Nephron (organoid): ENCODE measurements around the gene CLEC16A.

Experiments
- H3K27ac Mint-ChIP-seq, 3 experiments: 2 replicates each; pipeline ENCODE4 v1.8.0; 2020; ENCODE audit warnings: mixed read lengths in 3 of 3, mild to moderate bottlenecking in 2 of 3, moderate library complexity in 1 of 3
- H3K27me3 Mint-ChIP-seq: 2 replicates; pipeline ENCODE4 v1.8.0; 2021; ENCODE audit warnings: low read depth, mild to moderate bottlenecking, moderate library complexity, mixed read lengths
- H3K36me3 Mint-ChIP-seq: 2 replicates; pipeline ENCODE4 v1.8.0; 2020; ENCODE audit warnings: low read depth, mixed read lengths
- H3K4me1 Mint-ChIP-seq: 2 replicates; pipeline ENCODE4 v1.8.0; 2020; ENCODE audit warnings: mixed read lengths
- H3K4me3 Mint-ChIP-seq, 3 experiments: 2 replicates each; pipeline ENCODE4 v1.8.0; 2020; ENCODE audit warnings: mild to moderate bottlenecking in 3 of 3, mixed read lengths in 3 of 3, moderate library complexity in 2 of 3
- H3K9me3 Mint-ChIP-seq: 2 replicates; pipeline ENCODE4 v1.8.0; 2020; ENCODE audit warnings: mixed read lengths
- TF ChIP-seq, protein P1 (sequence below), 3 experiments: fragments of 200-600 bp; sonication (generic); IDR thresholded peaks; one replicate each; pipeline ENCODE4 v1.5.0; 2021; ENCODE audit warnings: antibody characterized with exemption in 3 of 3; ENCODE audit not compliant: unreplicated experiment in 3 of 3

The CLEC16A gene

DNA sequence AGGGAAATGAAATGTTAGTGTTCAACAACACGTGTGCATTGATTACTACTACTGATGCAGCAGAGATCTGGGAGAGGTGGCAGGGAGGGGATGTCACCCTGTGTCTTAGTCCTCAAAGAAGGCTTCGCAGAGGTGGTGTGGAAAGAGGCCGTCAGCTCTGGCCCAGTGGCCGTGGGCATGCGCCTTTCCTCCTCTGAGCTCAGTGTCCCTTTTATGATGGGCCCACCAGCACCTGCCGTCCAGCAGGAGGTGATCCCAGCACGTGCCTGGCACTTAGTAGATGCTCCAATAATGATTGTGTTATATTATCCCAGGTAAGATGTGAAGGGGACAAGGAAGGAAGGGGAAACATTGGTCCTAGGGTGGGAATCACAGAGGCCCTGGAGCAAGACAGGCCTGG lies 106.2 kb downstream of the CLEC16A start:
- H3K27me3 Mint-ChIP-seq = no peaks in the 10 kb centered on the region
- peaks cover 67% of the 10 kb centered on the region for H3K4me1 Mint-ChIP-seq
- H3K4me3 Mint-ChIP-seq = no peak overlapping the region
- H3K36me3 Mint-ChIP-seq = peaks cover 40% of the 10 kb centered on the region
- H3K27ac Mint-ChIP-seq = peak overlapping the region in 2 of 3 experiments; percentile 55 to 64
- TF ChIP-seq, protein P1, sequence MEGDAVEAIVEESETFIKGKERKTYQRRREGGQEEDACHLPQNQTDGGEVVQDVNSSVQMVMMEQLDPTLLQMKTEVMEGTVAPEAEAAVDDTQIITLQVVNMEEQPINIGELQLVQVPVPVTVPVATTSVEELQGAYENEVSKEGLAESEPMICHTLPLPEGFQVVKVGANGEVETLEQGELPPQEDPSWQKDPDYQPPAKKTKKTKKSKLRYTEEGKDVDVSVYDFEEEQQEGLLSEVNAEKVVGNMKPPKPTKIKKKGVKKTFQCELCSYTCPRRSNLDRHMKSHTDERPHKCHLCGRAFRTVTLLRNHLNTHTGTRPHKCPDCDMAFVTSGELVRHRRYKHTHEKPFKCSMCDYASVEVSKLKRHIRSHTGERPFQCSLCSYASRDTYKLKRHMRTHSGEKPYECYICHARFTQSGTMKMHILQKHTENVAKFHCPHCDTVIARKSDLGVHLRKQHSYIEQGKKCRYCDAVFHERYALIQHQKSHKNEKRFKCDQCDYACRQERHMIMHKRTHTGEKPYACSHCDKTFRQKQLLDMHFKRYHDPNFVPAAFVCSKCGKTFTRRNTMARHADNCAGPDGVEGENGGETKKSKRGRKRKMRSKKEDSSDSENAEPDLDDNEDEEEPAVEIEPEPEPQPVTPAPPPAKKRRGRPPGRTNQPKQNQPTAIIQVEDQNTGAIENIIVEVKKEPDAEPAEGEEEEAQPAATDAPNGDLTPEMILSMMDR (IDR thresholded peaks at IDR 0.05; ENCODE audit: unreplicated experiment in 3 of 3) = no peak
- H3K9me3 Mint-ChIP-seq = no peaks in the 10 kb centered on the region

DNA sequence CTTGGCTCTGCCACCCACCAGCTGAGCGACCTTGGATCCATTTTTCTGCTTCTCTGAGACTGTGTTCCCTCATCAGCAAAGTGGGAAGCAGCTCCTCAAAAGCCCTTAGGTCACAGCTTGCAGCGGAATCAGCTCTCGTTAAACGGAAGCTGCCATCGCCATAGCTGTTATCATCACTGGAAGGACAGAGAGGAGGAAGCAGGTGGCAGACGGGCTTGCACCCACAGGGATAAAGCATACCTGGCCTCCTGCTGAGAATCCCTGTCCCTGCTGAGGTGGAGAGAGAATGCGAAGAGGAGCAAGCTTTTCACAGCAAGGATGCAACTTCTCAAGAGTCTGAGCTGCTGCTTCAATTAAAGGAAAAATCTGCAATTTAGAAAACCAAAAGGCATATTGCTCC lies 106.6 kb downstream of the CLEC16A start:
- Mint-ChIP-seq H3K4me3 (no peak overlapping the region), H3K4me1 (peaks cover 67% of the 10 kb centered on the region), H3K9me3 (no peaks in the 10 kb centered on the region), H3K27me3 (no peaks in the 10 kb centered on the region), H3K27ac (peak overlapping the region in 2 of 3 experiments; percentile 9 to 77), H3K36me3 (peaks cover 36% of the 10 kb centered on the region)
- TF ChIP-seq, protein P1 (IDR thresholded peaks at IDR 0.05; ENCODE audit: unreplicated experiment in 3 of 3) = no peak

DNA sequence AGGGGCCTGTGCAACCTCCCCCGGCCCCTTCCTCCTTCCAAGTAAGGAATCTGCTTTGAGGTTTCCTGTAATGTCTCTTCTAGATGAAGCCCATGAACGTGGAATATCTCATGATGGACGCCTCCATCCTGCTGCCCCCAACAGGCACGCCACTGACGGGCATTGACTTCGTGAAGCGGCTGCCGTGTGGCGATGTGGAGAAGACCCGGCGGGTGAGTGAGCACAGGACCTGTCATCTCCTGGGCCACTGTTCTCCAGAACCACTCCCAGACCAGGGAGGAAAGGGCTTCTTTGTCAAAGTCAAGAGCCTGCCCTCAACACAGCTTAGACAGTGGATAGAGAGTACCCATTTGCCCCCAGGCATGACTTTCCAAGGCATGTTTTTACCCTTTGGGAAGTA lies 107.1 kb downstream of the CLEC16A start:
- no peak overlapping the region for H3K4me3 Mint-ChIP-seq
- TF ChIP-seq, protein P1 (IDR thresholded peaks at IDR 0.05; ENCODE audit: unreplicated experiment in 3 of 3) = no peak
- H3K9me3 Mint-ChIP-seq = no peaks in the 10 kb centered on the region
- no peaks in the 10 kb centered on the region for H3K27me3 Mint-ChIP-seq
- H3K36me3 Mint-ChIP-seq = peaks cover 37% of the 10 kb centered on the region
- H3K4me1 Mint-ChIP-seq = peaks cover 67% of the 10 kb centered on the region
- peak overlapping the region in 2 of 3 experiments; percentile 9 to 77 for H3K27ac Mint-ChIP-seq

DNA sequence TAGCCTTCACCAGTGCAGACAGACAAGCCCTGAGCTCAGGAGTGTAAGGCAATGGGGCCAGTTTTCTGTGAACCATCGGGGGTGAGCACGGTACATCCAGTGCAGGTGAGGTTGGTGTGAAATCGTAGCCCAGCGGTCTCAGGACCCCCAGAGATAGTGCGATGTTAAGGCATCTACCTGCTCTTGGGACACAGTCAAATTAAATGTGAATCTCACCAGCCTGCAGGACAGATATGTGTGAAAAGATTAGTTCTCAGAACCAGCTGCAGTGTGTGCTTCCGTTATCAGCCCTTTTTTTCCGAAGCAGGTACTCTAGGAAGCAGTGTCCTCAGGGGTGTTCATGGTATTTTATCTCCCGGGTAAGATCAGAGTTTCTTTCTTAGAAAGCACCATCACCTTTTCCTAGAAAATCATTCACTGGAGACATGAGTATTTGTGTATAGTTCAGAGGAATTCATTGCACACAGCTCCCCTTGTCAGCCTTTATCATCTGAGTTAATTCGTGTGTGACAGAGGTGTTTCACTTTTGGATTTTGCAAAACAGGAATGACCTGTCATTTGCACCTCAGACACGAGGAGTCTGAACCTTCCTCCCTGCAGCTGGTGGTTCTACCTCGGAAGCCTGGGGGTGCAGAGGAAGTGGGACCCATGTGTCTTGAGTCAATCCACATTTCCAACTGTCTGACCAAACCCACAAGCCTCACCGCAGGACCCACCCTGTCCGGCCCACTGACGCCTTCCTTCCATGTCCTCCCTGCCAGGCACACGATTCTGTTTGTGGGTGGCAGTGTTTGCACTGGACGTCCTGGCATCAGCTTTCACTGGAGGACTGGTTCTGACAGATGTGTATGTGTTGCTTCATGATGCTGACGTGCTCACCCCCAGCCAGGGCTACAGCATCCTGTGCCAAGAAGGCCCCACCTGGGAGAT lies 107.8 kb downstream of the CLEC16A start:
- H3K4me1 Mint-ChIP-seq = peaks cover 67% of the 10 kb centered on the region
- no peaks in the 10 kb centered on the region for H3K9me3 Mint-ChIP-seq
- H3K27me3 Mint-ChIP-seq = no peaks in the 10 kb centered on the region
- TF ChIP-seq, protein P1 (IDR thresholded peaks at IDR 0.05; ENCODE audit: unreplicated experiment in 3 of 3) = no peak
- H3K4me3 Mint-ChIP-seq = no peak overlapping the region
- H3K36me3 Mint-ChIP-seq = peaks cover 40% of the 10 kb centered on the region
- peak overlapping the region in 2 of 3 experiments; percentile 21 to 77 for H3K27ac Mint-ChIP-seq

DNA sequence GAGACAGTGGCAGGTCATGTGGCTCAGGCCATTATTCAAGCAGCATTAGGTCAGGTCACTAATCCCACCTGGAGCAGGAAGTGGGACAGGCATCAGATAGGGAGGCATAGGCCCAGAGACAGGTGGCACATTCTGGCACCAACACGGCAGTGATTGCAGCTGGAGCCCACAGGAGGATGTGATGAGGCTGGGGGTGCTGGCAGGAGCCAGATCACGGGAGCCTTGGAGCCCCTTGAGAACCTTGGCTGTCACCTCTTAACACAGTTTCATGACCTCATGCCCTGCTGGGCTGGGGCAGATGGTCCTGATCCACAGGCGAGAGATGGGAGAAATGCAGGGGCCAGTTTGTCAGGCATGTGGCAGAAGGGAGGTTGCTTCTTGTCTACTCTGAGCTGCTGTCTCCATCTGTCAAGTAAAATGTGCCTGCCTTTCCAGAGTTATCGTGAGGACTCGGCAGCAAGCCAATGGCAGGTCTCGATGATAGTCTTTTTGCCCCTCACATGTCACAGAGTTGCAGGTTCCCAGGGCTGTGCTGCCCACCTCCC lies 109.6 kb downstream of the CLEC16A start:
- Mint-ChIP-seq H3K9me3 (no peaks in the 10 kb centered on the region), H3K27ac (peak overlapping the region in 2 of 3 experiments; percentile 97 to 100), H3K36me3 (peaks cover 35% of the 10 kb centered on the region), H3K4me1 (peaks cover 64% of the 10 kb centered on the region), H3K27me3 (no peaks in the 10 kb centered on the region), H3K4me3 (no peak overlapping the region)
- TF ChIP-seq, protein P1 (IDR thresholded peaks at IDR 0.05; ENCODE audit: unreplicated experiment in 3 of 3) = no peak
